Caco-2 (cell line): Measurements from ENCODE around the gene CDKN2B-AS1. TPM values are rescaled to one million over a fixed set of nuclear protein-coding genes. Genes with fewer than 3 reads are reported as not detected.

Source experiments
- BruUV-seq: library from RNA; stranded (reverse); fragments of 400-500 nt; replicated peaks from 2 replicates; lab custom pipeline; 2021; lab: Mats Ljungman, UMichigan
- CTCF ChIA-PET: fragments of 300-600 bp; sonication (Branson Sonifier 250); formaldehyde crosslinking; loops from one replicate; lab custom pipeline; 2022; ENCODE audit warnings: antibody characterized with exemption; lab: Charles Lee
- POLR2A ChIA-PET: fragments of 300-600 bp; sonication (Branson Sonifier 250); formaldehyde crosslinking; loops from one replicate; lab custom pipeline; 2022; ENCODE audit warnings: antibody characterized with exemption; lab: Charles Lee
- DNase-seq, 2 experiments: peaks; one replicate each; pipeline versions ENCODE4 v3.0.0 to v3.0.0-alpha.2; 2020 to 2022
- H3K27me3 ChIP-seq: replicated peaks from 2 replicates; pipeline ENCODE4 v1.6.0; 2011; ENCODE audit warnings: low read length; ENCODE audit not compliant: control insufficient read depth, insufficient read depth
- H3K36me3 ChIP-seq: 2 replicates; pipeline ENCODE4 v1.5.1; 2011; ENCODE audit warnings: low read length; ENCODE audit not compliant: control insufficient read depth, insufficient read depth
- H3K4me1 ChIP-seq: fragments of 250-450 bp; sonication (Bioruptor Pico); 2 replicates; pipeline ENCODE4 v1.5.1; 2020; ENCODE audit warnings: mild to moderate bottlenecking
- H3K4me3 ChIP-seq: 2 replicates; pipeline ENCODE4 v1.5.1; 2011; ENCODE audit warnings: low read depth, mild to moderate bottlenecking, control low read depth, low read length
- H3K9me3 ChIP-seq: fragments of 250-450 bp; sonication (Bioruptor Pico); 2 replicates; pipeline ENCODE4 v1.5.1; 2020; ENCODE audit warnings: mild to moderate bottlenecking, moderate library complexity
- H3K27ac Mint-ChIP-seq: one replicate; pipeline ENCODE4 v1.8.0; 2022; ENCODE audit warnings: mixed read lengths; ENCODE audit not compliant: unreplicated experiment
- H3K27me3 Mint-ChIP-seq: one replicate; pipeline ENCODE4 v1.8.0; 2022; ENCODE audit warnings: mixed read lengths; ENCODE audit not compliant: insufficient read depth, unreplicated experiment
- H3K36me3 Mint-ChIP-seq: one replicate; pipeline ENCODE4 v1.8.0; 2022; ENCODE audit warnings: mild to moderate bottlenecking, mixed read lengths; ENCODE audit not compliant: insufficient read depth, unreplicated experiment
- H3K4me1 Mint-ChIP-seq: one replicate; pipeline ENCODE4 v1.8.0; 2022; ENCODE audit warnings: low read depth, mixed read lengths; ENCODE audit not compliant: unreplicated experiment
- H3K4me3 Mint-ChIP-seq: one replicate; pipeline ENCODE4 v1.8.0; 2022; ENCODE audit warnings: mild to moderate bottlenecking, moderate library complexity, mixed read lengths; ENCODE audit not compliant: unreplicated experiment
- H3K9me3 Mint-ChIP-seq: one replicate; pipeline ENCODE4 v1.8.0; 2022; ENCODE audit warnings: mixed read lengths; ENCODE audit not compliant: unreplicated experiment
- intact Hi-C: fragments of 100-400 bp; cut with micrococcal nuclease; formaldehyde crosslinking; loops from one replicate; pipeline ENCODE4 v1.10.0; 2022; ENCODE audit not compliant: unreplicated experiment
- total RNA-seq: library from RNA; stranded (reverse); gene quantifications from 2 replicates; pipeline ENCODE4 v1.2.3, GENCODE V29; 2022
- TF ChIP-seq, protein P1 (sequence below), 2 experiments: fragments of 200-600 bp in 1 of 2; IDR thresholded peaks; 1 replicate in 1 of 2; 2 replicates in 1 of 2; pipeline versions ENCODE4 v1.5.1 to v1.8.0; 2011 to 2022; ENCODE audit warnings: antibody characterized with exemption in 1 of 2, control low read depth in 1 of 2, inconsistent platforms in 1 of 2, low read depth in 1 of 2, low read length in 1 of 2, mild to moderate bottlenecking in 1 of 2, moderate library complexity in 1 of 2; ENCODE audit not compliant: insufficient read depth in 1 of 2, severe bottlenecking in 1 of 2, unreplicated experiment in 1 of 2

CDKN2B-AS1 gene
- total RNA-seq, 1 experiment from 2014 or later: 1.2 TPM

DNA sequence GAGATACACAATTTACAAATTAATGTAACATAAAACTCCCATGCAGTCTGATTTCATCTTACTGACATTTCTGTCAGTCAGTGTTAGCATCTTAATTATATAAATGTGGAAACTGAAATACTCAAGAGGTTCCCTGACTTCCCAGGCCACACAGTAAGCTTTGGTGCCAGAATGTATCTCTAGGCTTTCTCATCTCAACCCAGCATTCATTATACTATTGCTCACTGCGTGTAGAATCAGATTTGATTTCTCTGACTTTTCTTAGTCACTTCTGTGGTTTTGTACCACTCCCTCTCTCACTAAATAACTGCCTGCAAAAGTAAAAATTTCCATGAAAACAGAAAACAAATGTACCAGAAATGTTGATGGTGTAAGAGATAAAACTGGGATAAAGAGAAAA, 46.2 kb downstream of the CDKN2B-AS1 start:
- Histone ChIP-seq H3K27me3 (no peaks in the 10 kb centered on the region), H3K36me3 (no peaks in the 10 kb centered on the region), H3K9me3 (no peaks in the 10 kb centered on the region), H3K4me3 (no peak overlapping the region), H3K4me1 (peaks cover 21% of the 10 kb centered on the region)
- Mint-ChIP-seq H3K27ac (no peak overlapping the region), H3K27me3 (no peaks in the 10 kb centered on the region), H3K4me1 (no peaks in the 10 kb centered on the region), H3K4me3 (no peak overlapping the region), H3K36me3 (peaks cover 6% of the 10 kb centered on the region), H3K9me3 (no peaks in the 10 kb centered on the region)
- TF ChIP-seq, protein P1, sequence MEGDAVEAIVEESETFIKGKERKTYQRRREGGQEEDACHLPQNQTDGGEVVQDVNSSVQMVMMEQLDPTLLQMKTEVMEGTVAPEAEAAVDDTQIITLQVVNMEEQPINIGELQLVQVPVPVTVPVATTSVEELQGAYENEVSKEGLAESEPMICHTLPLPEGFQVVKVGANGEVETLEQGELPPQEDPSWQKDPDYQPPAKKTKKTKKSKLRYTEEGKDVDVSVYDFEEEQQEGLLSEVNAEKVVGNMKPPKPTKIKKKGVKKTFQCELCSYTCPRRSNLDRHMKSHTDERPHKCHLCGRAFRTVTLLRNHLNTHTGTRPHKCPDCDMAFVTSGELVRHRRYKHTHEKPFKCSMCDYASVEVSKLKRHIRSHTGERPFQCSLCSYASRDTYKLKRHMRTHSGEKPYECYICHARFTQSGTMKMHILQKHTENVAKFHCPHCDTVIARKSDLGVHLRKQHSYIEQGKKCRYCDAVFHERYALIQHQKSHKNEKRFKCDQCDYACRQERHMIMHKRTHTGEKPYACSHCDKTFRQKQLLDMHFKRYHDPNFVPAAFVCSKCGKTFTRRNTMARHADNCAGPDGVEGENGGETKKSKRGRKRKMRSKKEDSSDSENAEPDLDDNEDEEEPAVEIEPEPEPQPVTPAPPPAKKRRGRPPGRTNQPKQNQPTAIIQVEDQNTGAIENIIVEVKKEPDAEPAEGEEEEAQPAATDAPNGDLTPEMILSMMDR (IDR thresholded peaks at IDR 0.05; ENCODE audit: insufficient read depth in 1 of 2, low read depth in 1 of 2, low read length in 1 of 2, severe bottlenecking in 1 of 2, unreplicated experiment in 1 of 2): no peak
- intact Hi-C loops: no loop called here
- no TSS peak for BruUV-seq
- no peak for DNase-seq
- ChIA-PET CTCF (interaction anchor here (1.7 kb wide), 1 partner anchor 32 kb away, joined by 7 read pairs; the partner anchor contains the start of gene CDKN2B), POLR2A (no interaction called here)

DNA sequence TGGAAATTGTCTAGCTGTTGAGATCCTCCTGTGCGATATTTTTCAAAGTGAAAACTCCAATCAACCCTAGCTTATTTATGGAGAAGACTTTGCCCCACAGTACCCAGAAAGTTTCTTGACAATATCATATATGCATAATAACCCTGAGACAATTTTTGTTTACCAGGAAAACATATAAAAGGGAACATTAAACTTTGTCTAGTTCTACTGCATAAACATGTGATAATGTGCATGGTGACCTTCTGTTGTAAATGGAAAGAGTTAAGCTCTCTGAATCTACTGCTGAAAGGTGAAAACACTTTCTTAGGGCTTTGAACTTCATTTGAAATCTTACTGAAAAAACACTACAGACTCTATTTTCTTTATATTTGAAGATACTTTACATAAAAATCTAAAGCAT, 46.8 kb downstream of the CDKN2B-AS1 start:
- intact Hi-C loops: no loop called here
- H3K4me1 Mint-ChIP-seq: no peaks in the 10 kb centered on the region

DNA sequence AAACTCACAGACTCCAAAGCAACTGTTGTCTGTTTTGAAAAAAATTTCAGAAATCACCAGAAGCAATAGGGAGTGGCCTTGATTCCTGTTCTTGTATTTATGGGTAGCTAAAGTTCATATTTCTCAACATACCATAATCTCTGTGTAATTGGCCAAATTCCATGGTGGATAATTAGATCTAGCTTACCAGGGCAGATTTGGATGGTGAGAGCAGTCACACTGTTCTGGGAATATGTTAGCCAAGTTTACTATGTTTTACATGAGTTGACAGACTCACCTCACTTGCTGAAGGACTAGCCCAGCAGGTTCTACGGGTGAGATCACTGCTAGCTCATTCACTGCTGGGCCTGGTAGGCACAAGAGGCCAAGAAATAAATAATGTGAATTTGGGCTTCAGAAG, 47.2 kb downstream of the CDKN2B-AS1 start:
- H3K36me3 ChIP-seq: no peaks in the 10 kb centered on the region
- H3K27me3 ChIP-seq: no peaks in the 10 kb centered on the region
- Mint-ChIP-seq H3K4me3 (no peak overlapping the region), H3K27me3 (no peaks in the 10 kb centered on the region), H3K4me1 (no peaks in the 10 kb centered on the region), H3K27ac (no peak overlapping the region), H3K9me3 (no peaks in the 10 kb centered on the region), H3K36me3 (peaks cover 6% of the 10 kb centered on the region)
- BruUV-seq: no TSS peak
- DNase-seq: peak; percentile 59 to 63
- no peaks in the 10 kb centered on the region for H3K9me3 ChIP-seq
- ChIA-PET POLR2A (interaction anchor here (0.6 kb wide), 2 partner anchors 33 to 81 kb away, joined by 3 to 9 read pairs; no protein-coding TSS in a partner anchor), CTCF (interaction anchor here (0.9 to 1.7 kb wide), 2 partner anchors 33 to 78 kb away, joined by 3 to 7 read pairs; partner anchors contain the start of gene CDKN2B)
- TF ChIP-seq, protein P1 (IDR thresholded peaks at IDR 0.05; ENCODE audit: insufficient read depth in 1 of 2, low read depth in 1 of 2, low read length in 1 of 2, severe bottlenecking in 1 of 2, unreplicated experiment in 1 of 2): no peak
- H3K4me1 ChIP-seq: peaks cover 30% of the 10 kb centered on the region
- intact Hi-C loops: loop anchor here (2.0 kb wide), 2 partner anchors 77 to 197 kb away; no protein-coding TSS in a partner anchor
- H3K4me3 ChIP-seq: no peak overlapping the region

More for the DNA sequence above, 46.8 kb downstream of the CDKN2B-AS1 start:
- H3K4me3 Mint-ChIP-seq: no peak overlapping the region
- peaks cover 27% of the 10 kb centered on the region for H3K4me1 ChIP-seq
- no peak for DNase-seq
- POLR2A ChIA-PET: interaction anchor here (0.6 kb wide), 1 partner anchor 33 kb away, joined by 3 read pairs; no protein-coding TSS in a partner anchor
- H3K9me3 ChIP-seq: no peaks in the 10 kb centered on the region
- no TSS peak for BruUV-seq
- H3K4me3 ChIP-seq: no peak overlapping the region
- peaks cover 6% of the 10 kb centered on the region for H3K36me3 Mint-ChIP-seq
- no peaks in the 10 kb centered on the region for H3K27me3 ChIP-seq
- no peak overlapping the region for H3K27ac Mint-ChIP-seq
- no peaks in the 10 kb centered on the region for H3K27me3 Mint-ChIP-seq
- TF ChIP-seq, protein P1 (IDR thresholded peaks at IDR 0.05; ENCODE audit: insufficient read depth in 1 of 2, low read depth in 1 of 2, low read length in 1 of 2, severe bottlenecking in 1 of 2, unreplicated experiment in 1 of 2): no peak
- CTCF ChIA-PET: interaction anchor here (0.9 to 1.7 kb wide), 2 partner anchors 32 to 78 kb away, joined by 3 to 7 read pairs; partner anchors contain the start of gene CDKN2B
- no peaks in the 10 kb centered on the region for H3K9me3 Mint-ChIP-seq
- H3K36me3 ChIP-seq: no peaks in the 10 kb centered on the region
